Body of pancreas (tissue), 4 donors: ENCODE results near the gene TGM2.

Experiments
- CTCF ChIP-seq, 7 experiments: fragments of 450-650 bp in 4 of 7; fragments of 200-600 bp in 3 of 7; sonication (generic) in 3 of 7; IDR thresholded peaks; one replicate each; pipeline ENCODE4 v1.5.1; 2016 to 2019; ENCODE audit warnings: antibody characterized with exemption in 7 of 7
- POLR2A ChIP-seq, 3 donors: fragments of 450-650 bp; IDR thresholded peaks; one replicate each; pipeline ENCODE4 v1.6.1; 2016; ENCODE audit warnings: antibody characterized with exemption in 3 of 3, mild to moderate bottlenecking in 2 of 3

GRCh38 chr20:38136421-38137245 lies 28.4 kb downstream of the TGM2 start:
- TF ChIP-seq CTCF (IDR thresholded peaks at IDR 0.05) (no peak), POLR2A (IDR thresholded peaks at IDR 0.05) (no peak)
